ENCODE data around the gene GRN.
A peak's percentile ranks its signal among the peaks of the same experiment; 100 is the strongest.

- TF ChIP-seq CTCF (IDR thresholded peaks at IDR 0.05): peak in 4 of 6 experiments; percentile 9 to 32 (median 20)
- TF ChIP-seq POLR2AphosphoS5 (IDR thresholded peaks at IDR 0.05): no peak
- no peak for TF ChIP-seq POLR2A (IDR thresholded peaks at IDR 0.05)
Observed at GRCh38 chr17:44376124-44376523, 31.0 kb downstream of the GRN start.
